Measurements from ENCODE around the gene TUBGCP3.

GRCh38 chr13:112558696-112559418 is 29.1 kb downstream of the TUBGCP3 start:
- TF ChIP-seq EP300 (conservative IDR thresholded peaks at IDR 0.05; ENCODE audit: poor library complexity, severe bottlenecking), result no peak
- TF ChIP-seq CTCF (IDR thresholded peaks at IDR 0.05; ENCODE audit: poor library complexity, severe bottlenecking), result no peak
- no peak for TF ChIP-seq EZH2 (IDR thresholded peaks at IDR 0.05; ENCODE audit: borderline replicate concordance, insufficient read depth, low read length, poor library complexity, severe bottlenecking)
- no peak for TF ChIP-seq TAF1 (IDR thresholded peaks at IDR 0.05; ENCODE audit: low read depth)
- TF ChIP-seq POLR2AphosphoS5 (IDR thresholded peaks at IDR 0.05), result no peak
- no peak for TF ChIP-seq REST (IDR thresholded peaks at IDR 0.05; ENCODE audit: borderline replicate concordance)
- TF ChIP-seq RAD21 (conservative IDR thresholded peaks at IDR 0.05), result no peak
- no peak for TF ChIP-seq SMC3 (conservative IDR thresholded peaks at IDR 0.05; ENCODE audit: poor library complexity)
